ENCODE results near the gene USP22. TPM values are rescaled to one million over a fixed set of nuclear protein-coding genes. Genes with fewer than 3 reads are reported as not detected.

The USP22 gene
- total RNA-seq, 1 experiment from 2014 or later, result 210 TPM

DNA sequence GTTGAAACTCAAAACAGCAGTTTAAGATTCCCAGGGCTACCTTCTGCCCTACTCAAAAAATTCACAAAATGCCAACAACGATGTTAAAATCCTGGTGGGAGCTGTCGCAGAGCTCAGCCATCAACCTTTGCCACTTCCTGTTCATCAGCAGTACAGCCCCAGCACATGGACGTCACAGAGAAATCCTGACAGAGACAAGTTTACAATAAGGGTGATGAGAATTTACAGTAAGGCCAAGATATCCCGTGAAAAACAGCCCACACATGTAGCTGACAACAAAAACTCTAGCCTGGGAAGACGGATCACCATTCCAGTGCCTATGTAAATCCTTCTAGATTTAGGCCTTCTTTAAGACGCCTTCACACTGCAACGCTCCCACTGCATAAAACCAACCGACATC is 18.8 kb downstream of the USP22 start:
- POLR2A ChIA-PET, result no interaction called here
- intact Hi-C loops (cut with micrococcal nuclease), result no loop called here
- no peak overlapping the region for H3K4me3 ChIP-seq (replicated peaks in 1 of 2; ENCODE audit: low read depth in 1 of 2, low read length in 2 of 2)
- no peaks in the 10 kb centered on the region for H3K27me3 ChIP-seq (ENCODE audit: insufficient read depth, low read length)
- no peak overlapping the region for H3K9ac ChIP-seq (ENCODE audit: low read length)
- ATAC-seq (no peak), DNase-seq (ENCODE audit: low read depth, low spot score) (no peak)
- no peak overlapping the region for H3K4me2 ChIP-seq (ENCODE audit: low read length)
- H3K9me3 ChIP-seq (ENCODE audit: control insufficient read depth in 1 of 2, insufficient read depth in 1 of 2, low read depth in 1 of 2, low read length in 2 of 2), result no peaks in the 10 kb centered on the region
- peaks cover 73 to 76% of the 10 kb centered on the region in 2 experiments for H3K36me3 ChIP-seq (ENCODE audit: control insufficient read depth in 1 of 2, insufficient read depth in 2 of 2, low read length in 2 of 2)
- peaks cover 51% of the 10 kb centered on the region for H4K20me1 ChIP-seq (ENCODE audit: insufficient read depth)
- RAD21 ChIA-PET (ENCODE audit: low non-redundant PET in 1 of 2, low total read pairs in 2 of 2, uncharacterized antibody in 2 of 2, unreplicated experiment in 2 of 2), result no interaction called here
- no TSS peak for BruUV-seq (replicated peaks)
- TF ChIP-seq, protein P1, sequence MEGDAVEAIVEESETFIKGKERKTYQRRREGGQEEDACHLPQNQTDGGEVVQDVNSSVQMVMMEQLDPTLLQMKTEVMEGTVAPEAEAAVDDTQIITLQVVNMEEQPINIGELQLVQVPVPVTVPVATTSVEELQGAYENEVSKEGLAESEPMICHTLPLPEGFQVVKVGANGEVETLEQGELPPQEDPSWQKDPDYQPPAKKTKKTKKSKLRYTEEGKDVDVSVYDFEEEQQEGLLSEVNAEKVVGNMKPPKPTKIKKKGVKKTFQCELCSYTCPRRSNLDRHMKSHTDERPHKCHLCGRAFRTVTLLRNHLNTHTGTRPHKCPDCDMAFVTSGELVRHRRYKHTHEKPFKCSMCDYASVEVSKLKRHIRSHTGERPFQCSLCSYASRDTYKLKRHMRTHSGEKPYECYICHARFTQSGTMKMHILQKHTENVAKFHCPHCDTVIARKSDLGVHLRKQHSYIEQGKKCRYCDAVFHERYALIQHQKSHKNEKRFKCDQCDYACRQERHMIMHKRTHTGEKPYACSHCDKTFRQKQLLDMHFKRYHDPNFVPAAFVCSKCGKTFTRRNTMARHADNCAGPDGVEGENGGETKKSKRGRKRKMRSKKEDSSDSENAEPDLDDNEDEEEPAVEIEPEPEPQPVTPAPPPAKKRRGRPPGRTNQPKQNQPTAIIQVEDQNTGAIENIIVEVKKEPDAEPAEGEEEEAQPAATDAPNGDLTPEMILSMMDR (IDR thresholded peaks at IDR 0.05 in 2 of 3, conservative IDR thresholded peaks at IDR 0.05 in 1 of 3; ENCODE audit: borderline replicate concordance in 1 of 3, insufficient read depth in 1 of 3, low read depth in 2 of 3, low read length in 2 of 3), result no peak
- TF ChIP-seq SRF (IDR thresholded peaks at IDR 0.05; ENCODE audit: low read depth), result no peak
- TF ChIP-seq SIN3A (IDR thresholded peaks at IDR 0.05; ENCODE audit: low read depth), result no peak
- TF ChIP-seq ATF3 (IDR thresholded peaks at IDR 0.05), result no peak
- TF ChIP-seq YY1 (IDR thresholded peaks at IDR 0.05; ENCODE audit: extremely low read depth, insufficient replicate concordance, low read depth, low read length), result no peak
- TF ChIP-seq, protein P2, sequence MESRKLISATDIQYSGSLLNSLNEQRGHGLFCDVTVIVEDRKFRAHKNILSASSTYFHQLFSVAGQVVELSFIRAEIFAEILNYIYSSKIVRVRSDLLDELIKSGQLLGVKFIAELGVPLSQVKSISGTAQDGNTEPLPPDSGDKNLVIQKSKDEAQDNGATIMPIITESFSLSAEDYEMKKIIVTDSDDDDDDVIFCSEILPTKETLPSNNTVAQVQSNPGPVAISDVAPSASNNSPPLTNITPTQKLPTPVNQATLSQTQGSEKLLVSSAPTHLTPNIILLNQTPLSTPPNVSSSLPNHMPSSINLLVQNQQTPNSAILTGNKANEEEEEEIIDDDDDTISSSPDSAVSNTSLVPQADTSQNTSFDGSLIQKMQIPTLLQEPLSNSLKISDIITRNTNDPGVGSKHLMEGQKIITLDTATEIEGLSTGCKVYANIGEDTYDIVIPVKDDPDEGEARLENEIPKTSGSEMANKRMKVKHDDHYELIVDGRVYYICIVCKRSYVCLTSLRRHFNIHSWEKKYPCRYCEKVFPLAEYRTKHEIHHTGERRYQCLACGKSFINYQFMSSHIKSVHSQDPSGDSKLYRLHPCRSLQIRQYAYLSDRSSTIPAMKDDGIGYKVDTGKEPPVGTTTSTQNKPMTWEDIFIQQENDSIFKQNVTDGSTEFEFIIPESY (IDR thresholded peaks at IDR 0.05; ENCODE audit: extremely low read depth, insufficient replicate concordance, low read length), result no peak
- no peak overlapping the region for H2AFZ ChIP-seq (ENCODE audit: low read depth, low read length, poor library complexity, severe bottlenecking)
- no peaks in the 10 kb centered on the region for H3K9me2 ChIP-seq (ENCODE audit: insufficient read depth)
- H3K79me2 ChIP-seq (ENCODE audit: insufficient read depth, low read length), result peaks cover 100% of the 10 kb centered on the region
- H3K4me1 ChIP-seq (ENCODE audit: control insufficient read depth in 1 of 2, insufficient read depth in 2 of 2, low read length in 2 of 2), result no peaks in the 10 kb centered on the region
- no peak overlapping the region for H3K27ac ChIP-seq (ENCODE audit: low read depth, low read length)
- CTCF ChIA-PET, result no interaction called here
